Neural progenitor cell (in vitro differentiated cells): ENCODE measurements around the gene PDE3B.

Experiments used
- CTCF ChIP-seq: fragments of 200-600 bp; sonication (generic); IDR thresholded peaks from 2 replicates; pipeline ENCODE4 v1.5.1; 2017; ENCODE audit warnings: antibody characterized with exemption, mild to moderate bottlenecking
- EZH2 ChIP-seq: fragments of 200-600 bp; sonication (generic); IDR thresholded peaks from 2 replicates; pipeline ENCODE4 v1.6.1; 2017; ENCODE audit warnings: antibody characterized with exemption, mild to moderate bottlenecking, moderate library complexity
- EZH2phosphoT487 ChIP-seq: fragments of 200-600 bp; sonication (generic); IDR thresholded peaks from 2 replicates; pipeline ENCODE4 v1.6.1; 2017; ENCODE audit warnings: antibody characterized with exemption

DNA sequence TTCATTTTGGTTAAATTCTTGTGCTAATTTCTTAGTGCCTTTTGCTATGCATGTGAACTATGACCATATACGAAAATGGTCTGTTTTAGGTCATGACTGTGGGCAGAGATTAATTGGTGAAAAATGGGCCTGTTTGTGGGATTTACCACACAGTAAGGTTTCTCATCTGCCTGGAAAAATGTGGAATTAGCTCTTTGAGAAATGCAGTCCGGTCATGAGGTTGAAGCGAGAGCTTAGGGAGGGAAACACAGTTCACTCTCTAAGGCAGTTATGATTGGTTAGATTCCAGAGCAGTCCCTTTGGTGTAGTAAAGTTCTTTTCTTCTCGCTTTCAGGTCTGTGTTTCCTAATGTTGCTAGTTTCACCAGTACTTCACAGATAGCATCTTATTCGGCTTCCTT lies 1.2 kb upstream of the PDE3B start:
- no peak for TF ChIP-seq CTCF
- no peak for TF ChIP-seq EZH2phosphoT487
- TF ChIP-seq EZH2, result no peak
